Tibial nerve (tissue), 4 donors: ENCODE results near the gene SELENON.

Experiments used
- EP300 ChIP-seq, 2 donors: sonication (generic); formaldehyde crosslinking; IDR thresholded peaks; one replicate each; pipeline ENCODE4 v1.6.1; 2017; ENCODE audit warnings: antibody characterized with exemption in 2 of 2, mild to moderate bottlenecking in 1 of 2
- POLR2A ChIP-seq, 2 donors: fragments of 450-650 bp; IDR thresholded peaks; one replicate each; pipeline ENCODE4 v1.6.1; 2017; ENCODE audit warnings: antibody characterized with exemption in 2 of 2, mild to moderate bottlenecking in 2 of 2, moderate library complexity in 2 of 2
- TF ChIP-seq, protein P1 (sequence below), 5 experiments: fragments of 200-600 bp in 3 of 5; fragments of 450-650 bp in 2 of 5; sonication (generic) in 3 of 5; IDR thresholded peaks; one replicate each; pipeline ENCODE4 v1.5.1; 2016 to 2019; ENCODE audit warnings: antibody characterized with exemption in 5 of 5, mild to moderate bottlenecking in 3 of 5, moderate library complexity in 2 of 5

- TF ChIP-seq, protein P1, sequence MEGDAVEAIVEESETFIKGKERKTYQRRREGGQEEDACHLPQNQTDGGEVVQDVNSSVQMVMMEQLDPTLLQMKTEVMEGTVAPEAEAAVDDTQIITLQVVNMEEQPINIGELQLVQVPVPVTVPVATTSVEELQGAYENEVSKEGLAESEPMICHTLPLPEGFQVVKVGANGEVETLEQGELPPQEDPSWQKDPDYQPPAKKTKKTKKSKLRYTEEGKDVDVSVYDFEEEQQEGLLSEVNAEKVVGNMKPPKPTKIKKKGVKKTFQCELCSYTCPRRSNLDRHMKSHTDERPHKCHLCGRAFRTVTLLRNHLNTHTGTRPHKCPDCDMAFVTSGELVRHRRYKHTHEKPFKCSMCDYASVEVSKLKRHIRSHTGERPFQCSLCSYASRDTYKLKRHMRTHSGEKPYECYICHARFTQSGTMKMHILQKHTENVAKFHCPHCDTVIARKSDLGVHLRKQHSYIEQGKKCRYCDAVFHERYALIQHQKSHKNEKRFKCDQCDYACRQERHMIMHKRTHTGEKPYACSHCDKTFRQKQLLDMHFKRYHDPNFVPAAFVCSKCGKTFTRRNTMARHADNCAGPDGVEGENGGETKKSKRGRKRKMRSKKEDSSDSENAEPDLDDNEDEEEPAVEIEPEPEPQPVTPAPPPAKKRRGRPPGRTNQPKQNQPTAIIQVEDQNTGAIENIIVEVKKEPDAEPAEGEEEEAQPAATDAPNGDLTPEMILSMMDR (IDR thresholded peaks at IDR 0.05) = no peak
- TF ChIP-seq POLR2A (IDR thresholded peaks at IDR 0.05) (no peak), EP300 (IDR thresholded peaks at IDR 0.05) (peak in 1 of 2 donors; percentile 59)
These were observed 5.9 kb downstream of the SELENON start for GRCh38 chr1:25805863-25806225.
